Esophagus squamous epithelium (tissue), 5 donors: ENCODE data around the gene PHC3. TPM values are rescaled to one million over a fixed set of nuclear protein-coding genes. Genes with fewer than 3 reads are reported as not detected.

Experiments used
- DNase-seq: peaks from one replicate; lab custom pipeline; 2025; lab: John Stamatoyannopoulos, UW
- H3K27ac ChIP-seq, 4 donors: fragments of 200-600 bp; sonication (generic); one replicate each; pipeline ENCODE4 v1.5.1; 2016 to 2019; ENCODE audit warnings: mild to moderate bottlenecking in 1 of 4
- H3K27me3 ChIP-seq, 4 donors: fragments of 200-600 bp; sonication (generic); 1 replicate in 3 of 4; 2 replicates in 1 of 4; pipeline versions ENCODE4 v1.5.1 to v1.6.0; 2017 to 2021; ENCODE audit warnings: antibody characterized with exemption in 1 of 4
- H3K36me3 ChIP-seq, 3 donors: fragments of 200-600 bp; sonication (generic); one replicate each; pipeline ENCODE4 v1.5.1; 2016 to 2019
- H3K4me1 ChIP-seq, 3 donors: fragments of 200-600 bp; sonication (generic); one replicate each; pipeline ENCODE4 v1.5.1; 2017 to 2019
- H3K4me3 ChIP-seq, 4 donors: fragments of 200-600 bp; sonication (generic); 1 replicate in 3 of 4; 2 replicates in 1 of 4; pipeline ENCODE4 v1.5.1; 2016 to 2019; ENCODE audit warnings: mild to moderate bottlenecking in 2 of 4, moderate library complexity in 1 of 4
- H3K9me3 ChIP-seq, 3 donors: fragments of 200-600 bp; sonication (generic); one replicate each; pipeline ENCODE4 v1.5.1; 2016 to 2019
- POLR2A ChIP-seq, 4 donors: fragments of 450-650 bp; IDR thresholded peaks; one replicate each; pipeline ENCODE4 v1.6.1; 2017; ENCODE audit warnings: antibody characterized with exemption in 4 of 4, mild to moderate bottlenecking in 4 of 4, moderate library complexity in 3 of 4
- WGBS, 2 donors: methylation state at CpG; one replicate each; pipeline ENCODE4 v1.1.5; 2018; 5-methylcytosine and 5-hydroxymethylcytosine counted together
- intact Hi-C: fragments of 100-400 bp; cut with DNase I; formaldehyde crosslinking; loops from one replicate; pipeline ENCODE4 v1.15.0; 2022
- total RNA-seq, 4 donors: library from RNA; depleted of rRNA; stranded (reverse); fragments of >200 nt; gene quantifications; one replicate each; pipeline ENCODE4 v1.1.0, GENCODE V29; 2016
- TF ChIP-seq, protein P1 (sequence below), 6 experiments: fragments of 450-650 bp in 4 of 6; fragments of 200-600 bp in 2 of 6; sonication (generic) in 2 of 6; IDR thresholded peaks; one replicate each; pipeline ENCODE4 v1.5.1; 2016 to 2019; ENCODE audit warnings: antibody characterized with exemption in 6 of 6, mild to moderate bottlenecking in 4 of 6, moderate library complexity in 4 of 6
- donor health status: DM: yes; HTN: yes; CAD: no.

PHC3 gene
- total RNA-seq, 4 donors from 2014 or later: 22.1 to 47.7 (median 25.4) TPM

DNA sequence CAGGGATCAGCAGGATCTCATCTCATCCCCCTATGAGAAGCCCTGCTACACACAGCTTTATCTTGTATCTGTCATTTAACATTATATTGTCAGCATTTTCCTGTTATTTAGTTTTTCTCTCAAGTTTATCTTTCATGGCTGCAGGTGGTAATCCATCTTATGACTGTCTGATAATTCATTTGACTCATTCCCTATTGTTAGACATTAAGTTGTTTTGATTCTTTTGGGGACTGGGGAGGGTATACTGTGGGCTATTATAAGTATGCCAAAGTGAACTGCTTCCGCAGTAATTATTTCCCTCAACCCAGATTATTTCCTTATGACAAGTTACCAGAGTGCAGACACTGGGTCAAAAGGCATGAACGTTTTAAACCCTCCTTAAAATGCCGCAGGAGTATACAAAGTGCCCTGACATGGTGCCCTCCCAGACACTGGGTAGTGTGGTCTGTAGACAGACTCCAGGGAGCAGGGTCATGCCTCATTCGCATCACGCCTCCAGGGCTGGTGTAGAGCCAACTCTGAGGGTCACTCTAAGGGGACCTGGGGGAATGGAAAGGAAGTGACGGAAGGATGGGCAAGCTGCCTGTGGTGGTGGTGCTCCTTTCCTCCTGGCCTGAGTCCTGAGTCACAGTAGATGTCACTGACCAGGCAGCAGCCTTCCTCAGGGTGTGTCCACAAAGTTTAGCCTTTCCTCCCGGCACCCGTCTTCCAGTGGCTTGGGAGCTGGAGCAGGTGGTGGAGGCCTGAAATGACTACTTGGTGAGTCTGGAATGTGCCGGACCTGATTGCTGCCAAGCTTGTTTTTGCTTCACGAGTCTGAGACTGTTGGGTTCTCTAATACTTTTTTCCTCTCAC lies 132.2 kb downstream of the PHC3 start:
- no peaks in the 10 kb centered on the region for H3K36me3 ChIP-seq
- H3K4me1 ChIP-seq: peaks cover 0 to 8% (median 0%) of the 10 kb centered on the region in 3 donors
- WGBS, 2 donors: 58 to 62% methylated on average over 9 of the region's 10 CpGs
- no peaks in the 10 kb centered on the region for H3K27me3 ChIP-seq
- no peak for DNase-seq
- no peak overlapping the region for H3K4me3 ChIP-seq
- intact Hi-C loops: no loop called here
- H3K27ac ChIP-seq: no peak overlapping the region
- TF ChIP-seq, protein P1, sequence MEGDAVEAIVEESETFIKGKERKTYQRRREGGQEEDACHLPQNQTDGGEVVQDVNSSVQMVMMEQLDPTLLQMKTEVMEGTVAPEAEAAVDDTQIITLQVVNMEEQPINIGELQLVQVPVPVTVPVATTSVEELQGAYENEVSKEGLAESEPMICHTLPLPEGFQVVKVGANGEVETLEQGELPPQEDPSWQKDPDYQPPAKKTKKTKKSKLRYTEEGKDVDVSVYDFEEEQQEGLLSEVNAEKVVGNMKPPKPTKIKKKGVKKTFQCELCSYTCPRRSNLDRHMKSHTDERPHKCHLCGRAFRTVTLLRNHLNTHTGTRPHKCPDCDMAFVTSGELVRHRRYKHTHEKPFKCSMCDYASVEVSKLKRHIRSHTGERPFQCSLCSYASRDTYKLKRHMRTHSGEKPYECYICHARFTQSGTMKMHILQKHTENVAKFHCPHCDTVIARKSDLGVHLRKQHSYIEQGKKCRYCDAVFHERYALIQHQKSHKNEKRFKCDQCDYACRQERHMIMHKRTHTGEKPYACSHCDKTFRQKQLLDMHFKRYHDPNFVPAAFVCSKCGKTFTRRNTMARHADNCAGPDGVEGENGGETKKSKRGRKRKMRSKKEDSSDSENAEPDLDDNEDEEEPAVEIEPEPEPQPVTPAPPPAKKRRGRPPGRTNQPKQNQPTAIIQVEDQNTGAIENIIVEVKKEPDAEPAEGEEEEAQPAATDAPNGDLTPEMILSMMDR (IDR thresholded peaks at IDR 0.05): no peak
- TF ChIP-seq POLR2A (IDR thresholded peaks at IDR 0.05): no peak
- H3K9me3 ChIP-seq: no peaks in the 10 kb centered on the region

DNA sequence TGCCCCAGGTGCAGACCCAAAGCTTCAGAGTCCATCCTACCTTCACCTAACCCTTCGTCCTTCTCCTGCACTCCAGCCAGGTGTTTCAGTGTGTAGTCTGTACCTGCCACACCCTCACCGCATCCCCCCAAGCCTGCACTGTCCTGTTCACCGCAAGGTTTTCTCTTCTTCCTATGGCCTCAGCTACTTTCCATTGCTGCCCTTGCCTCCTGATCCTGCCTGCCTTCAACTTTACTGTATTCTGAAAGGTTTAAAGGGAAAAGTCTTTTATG lies 134.5 kb downstream of the PHC3 start:
- Histone ChIP-seq H3K36me3 (no peaks in the 10 kb centered on the region), H3K4me3 (no peak overlapping the region), H3K4me1 (peaks cover 0 to 8% (median 3%) of the 10 kb centered on the region in 3 donors), H3K27me3 (peaks cover 0 to 9% (median 0%) of the 10 kb centered on the region in 4 donors), H3K27ac (no peak overlapping the region), H3K9me3 (no peaks in the 10 kb centered on the region)
- TF ChIP-seq, protein P1 (IDR thresholded peaks at IDR 0.05): no peak
- no peak for TF ChIP-seq POLR2A (IDR thresholded peaks at IDR 0.05)
- 90 to 92% methylated on average over 3 of the region's 3 CpGs for WGBS, 2 donors
- no peak for DNase-seq
- intact Hi-C loops: no loop called here

DNA sequence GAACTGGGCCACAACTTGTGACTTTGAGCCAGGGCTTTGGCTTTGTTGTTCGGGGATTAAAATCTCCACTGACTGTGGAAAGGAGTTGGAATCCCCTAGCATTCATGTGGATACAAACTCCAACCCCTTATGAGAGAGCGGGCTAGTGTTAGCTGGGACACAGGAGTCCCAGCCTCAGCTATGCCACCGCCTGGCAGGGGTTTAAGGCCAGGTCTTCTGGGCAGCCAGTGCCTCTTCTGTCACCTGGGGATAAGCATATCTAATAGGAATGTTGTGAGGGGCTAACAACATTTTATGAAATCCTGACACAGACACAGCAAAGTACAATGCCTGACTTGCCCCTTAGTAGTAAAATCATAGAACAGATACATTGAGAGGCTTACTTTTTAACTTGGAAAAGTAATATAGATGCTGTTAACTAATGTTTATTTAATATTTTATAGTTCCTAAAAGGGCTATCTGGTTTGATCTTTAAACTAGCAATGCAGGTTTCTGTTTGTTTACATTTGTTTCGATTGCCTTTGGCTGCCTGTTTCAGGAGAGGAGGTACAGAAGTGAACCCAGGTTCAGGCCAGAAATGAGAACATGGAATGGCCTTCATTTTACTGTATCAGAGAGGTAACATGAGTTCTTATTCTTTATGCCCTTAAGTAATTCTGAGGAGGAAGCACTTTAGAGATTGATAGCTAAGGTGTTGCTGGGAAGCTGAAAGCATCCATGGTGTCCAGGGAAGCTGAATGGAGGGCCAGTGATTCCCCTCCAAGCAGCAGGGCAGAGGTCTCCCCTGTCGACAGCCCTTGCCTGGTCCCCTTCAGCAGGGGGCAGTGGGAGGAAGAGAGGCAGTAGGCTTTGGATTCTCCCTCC lies 135.0 kb downstream of the PHC3 start:
- intact Hi-C loops: no loop called here
- TF ChIP-seq, protein P1 (IDR thresholded peaks at IDR 0.05): no peak
- no peak for TF ChIP-seq POLR2A (IDR thresholded peaks at IDR 0.05)
- Histone ChIP-seq H3K27me3 (peaks cover 0 to 15% (median 0%) of the 10 kb centered on the region in 4 donors), H3K4me3 (no peak overlapping the region), H3K27ac (no peak overlapping the region), H3K9me3 (no peaks in the 10 kb centered on the region), H3K4me1 (peaks cover 0 to 8% (median 3%) of the 10 kb centered on the region in 3 donors), H3K36me3 (no peaks in the 10 kb centered on the region)
- DNase-seq: no peak
- 65 to 69% methylated on average over 3 to 4 of the region's 5 CpGs for WGBS, 2 donors

- intact Hi-C loops: no loop called here
- H3K4me3 ChIP-seq: no peak overlapping the region
Observed at GRCh38 chr3:170044795-170045244, 136.7 kb downstream of the PHC3 start.

More at GRCh38 chr3:170044795-170045244, 136.7 kb downstream of the PHC3 start:
- H3K27ac ChIP-seq: peak overlapping the region in 2 of 4 donors; percentile 33 to 68
- no peak for TF ChIP-seq POLR2A (IDR thresholded peaks at IDR 0.05)
- TF ChIP-seq, protein P1 (IDR thresholded peaks at IDR 0.05): no peak
- H3K27me3 ChIP-seq: peaks cover 0 to 30% (median 0%) of the 10 kb centered on the region in 4 donors
- DNase-seq: no peak
- H3K9me3 ChIP-seq: no peaks in the 10 kb centered on the region
- H3K4me1 ChIP-seq: peaks cover 0 to 18% (median 3%) of the 10 kb centered on the region in 3 donors
- 64 to 80% methylated on average over 7 to 8 of the region's 8 CpGs for WGBS, 2 donors
- H3K36me3 ChIP-seq: no peaks in the 10 kb centered on the region
